8988T (cell line): ENCODE results near the gene ZNF281.
"Not testable (repeated sequence)": the region's sequence is repeated elsewhere in the genome, so short reads cannot be mapped to it uniquely, and the experiment has no call there.

Source experiments
- DNase-seq: peaks from one replicate; pipeline ENCODE4 v3.0.0; 2011

ZNF281 gene

GRCh38 chr1:200363264-200363933, 46.4 kb downstream of the ZNF281 start:
- no peak for DNase-seq

DNA sequence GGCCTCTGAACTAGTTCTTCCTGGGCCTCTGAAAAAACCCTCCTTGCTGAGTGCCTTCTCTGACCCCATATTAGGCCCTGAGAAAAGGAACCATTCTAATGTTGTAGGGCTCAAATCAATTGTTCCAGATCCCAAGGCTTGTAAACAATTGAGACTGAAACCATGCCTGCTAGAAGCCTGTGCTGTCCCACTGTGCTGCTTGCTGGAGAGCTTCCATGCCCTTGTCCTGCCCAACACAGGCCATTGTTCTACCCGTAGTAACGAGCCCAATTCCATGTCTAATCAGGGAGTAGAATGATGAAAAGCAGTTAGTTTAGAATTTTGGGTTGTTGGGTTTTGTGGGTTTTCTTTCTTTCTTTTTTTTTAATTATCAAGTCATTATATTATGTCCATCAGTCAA, 47.4 kb downstream of the ZNF281 start:
- no peak for DNase-seq

- no peak for DNase-seq
Observed at GRCh38 chr1:200359610-200360163, 50.1 kb downstream of the ZNF281 start.

GRCh38 chr1:200357925-200358324, 51.9 kb downstream of the ZNF281 start:
- not testable (repeated sequence) for DNase-seq

- DNase-seq = no peak
Observed at GRCh38 chr1:200355801-200356200, 54.0 kb downstream of the ZNF281 start.
